ENCODE data around the gene SLC16A5. TPM values are rescaled to one million over a fixed set of nuclear protein-coding genes. Genes with fewer than 3 reads are reported as not detected.
A peak's percentile ranks its signal among the peaks of the same experiment; 100 is the strongest.

The SLC16A5 gene
- total RNA-seq, 6 donors from 2014 or later: 40.6 to 234 (median 123) TPM

- ATAC-seq (ENCODE audit: low FRiP score in 2 of 2): no peak
- Histone ChIP-seq H3K27ac (peak overlapping the region in 1 of 4 donors; percentile 5), H3K36me3 (no peaks in the 10 kb centered on the region), H3K27me3 (no peaks in the 10 kb centered on the region), H3K4me1 (peaks cover 33 to 46% (median 35%) of the 10 kb centered on the region in 4 donors), H3K4me3 (no peak overlapping the region), H3K9me3 (no peaks in the 10 kb centered on the region)
- 52 to 64% methylated on average over 4 of the region's 4 CpGs for WGBS, 2 donors
- DNase-seq: peak in 1 of 2 donors; percentile 46
- TF ChIP-seq CTCF (IDR thresholded peaks at IDR 0.05) (no peak), POLR2A (IDR thresholded peaks at IDR 0.05) (no peak), POLR2AphosphoS5 (IDR thresholded peaks at IDR 0.05) (no peak), EP300 (IDR thresholded peaks at IDR 0.05) (no peak)
Observed at GRCh38 chr17:75075597-75076336, 12.0 kb upstream of the SLC16A5 start.

- H3K9me3 ChIP-seq: no peaks in the 10 kb centered on the region
- DNase-seq (no peak), ATAC-seq (ENCODE audit: low FRiP score in 2 of 2) (peak in 1 of 2 donors; percentile 25)
- TF ChIP-seq POLR2AphosphoS5 (IDR thresholded peaks at IDR 0.05): no peak
- TF ChIP-seq CTCF (IDR thresholded peaks at IDR 0.05): no peak
- TF ChIP-seq EP300 (IDR thresholded peaks at IDR 0.05): no peak
- no peak for TF ChIP-seq POLR2A (IDR thresholded peaks at IDR 0.05)
- H3K27ac ChIP-seq: peak overlapping the region; percentile 84 to 90 (median 88)
- WGBS, 2 donors: 79 to 83% methylated on average over 1 to 9 of the region's 30 CpGs
- peak overlapping the region in 3 of 4 donors; percentile 25 to 53 (median 49) for H3K4me3 ChIP-seq
- H3K36me3 ChIP-seq: no peaks in the 10 kb centered on the region
- H3K27me3 ChIP-seq: no peaks in the 10 kb centered on the region
- peaks cover 33 to 46% (median 37%) of the 10 kb centered on the region in 4 donors for H3K4me1 ChIP-seq
Observed at GRCh38 chr17:75077072-75077495, 10.7 kb upstream of the SLC16A5 start.

GRCh38 chr17:75077496-75078283, 10.1 kb upstream of the SLC16A5 start:
- H3K4me1 ChIP-seq: peaks cover 33 to 46% (median 37%) of the 10 kb centered on the region in 4 donors
- ATAC-seq (ENCODE audit: low FRiP score in 2 of 2): peak; percentile 77 to 88
- TF ChIP-seq CTCF (IDR thresholded peaks at IDR 0.05) (peak; percentile 8 to 48 (median 30)), POLR2A (IDR thresholded peaks at IDR 0.05) (peak in 1 of 4 donors; percentile 54), EP300 (IDR thresholded peaks at IDR 0.05) (no peak), POLR2AphosphoS5 (IDR thresholded peaks at IDR 0.05) (peak; percentile 23 to 40)
- peak overlapping the region; percentile 84 to 90 (median 88) for H3K27ac ChIP-seq
- WGBS, 2 donors: 0 to 11% methylated on average over 4 to 22 of the region's 53 CpGs
- no peaks in the 10 kb centered on the region for H3K27me3 ChIP-seq
- peak overlapping the region; percentile 24 to 53 (median 37) for H3K4me3 ChIP-seq
- no peaks in the 10 kb centered on the region for H3K9me3 ChIP-seq
- no peaks in the 10 kb centered on the region for H3K36me3 ChIP-seq
- peak; percentile 88 to 93 for DNase-seq

- DNase-seq: peak in 1 of 2 donors; percentile 79
- H3K4me1 ChIP-seq: peaks cover 33 to 46% (median 37%) of the 10 kb centered on the region in 4 donors
- peak overlapping the region in 2 of 4 donors; percentile 49 to 53 for H3K4me3 ChIP-seq
- H3K36me3 ChIP-seq: no peaks in the 10 kb centered on the region
- TF ChIP-seq POLR2AphosphoS5 (IDR thresholded peaks at IDR 0.05) (peak in 1 of 2 donors; percentile 18), CTCF (IDR thresholded peaks at IDR 0.05) (no peak), POLR2A (IDR thresholded peaks at IDR 0.05) (peak in 1 of 4 donors; percentile 57), EP300 (IDR thresholded peaks at IDR 0.05) (peak in 2 of 4 donors; percentile 46 to 47)
- no peaks in the 10 kb centered on the region for H3K27me3 ChIP-seq
- H3K27ac ChIP-seq: peak overlapping the region; percentile 84 to 90 (median 88)
- 56 to 63% methylated on average over 8 to 16 of the region's 17 CpGs for WGBS, 2 donors
- no peaks in the 10 kb centered on the region for H3K9me3 ChIP-seq
- ATAC-seq (ENCODE audit: low FRiP score in 2 of 2): peak; percentile 28 to 71
Observed at GRCh38 chr17:75078284-75079022, 9.3 kb upstream of the SLC16A5 start.
